ENCODE results near the gene MAP1B. TPM values are rescaled to one million over a fixed set of nuclear protein-coding genes. Genes with fewer than 3 reads are reported as not detected.
"Not testable (repeated sequence)": the region's sequence is repeated elsewhere in the genome, so short reads cannot be mapped to it uniquely, and the experiment has no call there.

Gene MAP1B
- total and polyA plus RNA-seq, 4 donors: 0.58 to 5.0 (median 2.1) TPM

- not testable (repeated sequence) for DNase-seq (ENCODE audit: low spot score); H3K9me3 ChIP-seq (ENCODE audit: control insufficient read depth in 4 of 4, low read length in 3 of 4); H3K9ac ChIP-seq (ENCODE audit: low read depth in 1 of 2, low read length in 2 of 2); H3K27me3 ChIP-seq (ENCODE audit: control insufficient read depth in 4 of 4, insufficient read depth in 4 of 4, low read length in 3 of 4); H3K36me3 ChIP-seq (ENCODE audit: control insufficient read depth in 4 of 4, insufficient read depth in 3 of 4, low read depth in 1 of 4, low read length in 3 of 4); H3K4me1 ChIP-seq (ENCODE audit: control insufficient read depth in 4 of 4, insufficient read depth in 4 of 4, low read length in 3 of 4); H3K4me3 ChIP-seq (ENCODE audit: low read depth in 1 of 3, low read length in 3 of 3); H3K27ac ChIP-seq (ENCODE audit: low read depth in 1 of 2, low read length in 2 of 2)
- WGBS: 94% methylated on average over 3 of the region's 3 CpGs
Measured at GRCh38 chr5:72171181-72171580, 63.9 kb downstream of the MAP1B start.

DNA sequence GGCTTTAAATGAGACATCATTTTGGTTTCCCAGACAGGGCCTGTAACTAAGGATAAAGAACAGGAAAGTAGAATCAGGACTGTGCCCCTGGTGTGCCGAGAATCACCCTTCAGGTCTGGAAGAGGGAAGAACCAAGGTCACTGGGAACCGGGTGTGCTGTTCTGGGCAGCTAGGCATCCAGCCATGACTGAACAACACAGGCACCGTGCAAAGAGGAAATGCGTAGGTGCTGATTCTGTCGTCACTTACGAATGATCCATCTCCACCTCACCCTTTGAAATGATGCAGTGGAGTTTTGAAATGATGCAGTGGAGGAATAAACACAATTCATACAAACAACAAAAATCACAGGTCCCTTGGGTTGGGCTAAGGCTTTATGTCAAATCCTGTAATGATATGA, 64.4 kb downstream of the MAP1B start:
- no peaks in the 10 kb centered on the region for H3K36me3 ChIP-seq (ENCODE audit: control insufficient read depth in 4 of 4, insufficient read depth in 3 of 4, low read depth in 1 of 4, low read length in 3 of 4)
- TF ChIP-seq EGR1 (IDR thresholded peaks at IDR 0.05; ENCODE audit: low read depth in 2 of 2): no peak
- no peak for TF ChIP-seq SP1 (IDR thresholded peaks at IDR 0.05)
- no peak for TF ChIP-seq GABPA (IDR thresholded peaks at IDR 0.05 in 1 of 2, conservative IDR thresholded peaks at IDR 0.05 in 1 of 2)
- TF ChIP-seq, protein P1, sequence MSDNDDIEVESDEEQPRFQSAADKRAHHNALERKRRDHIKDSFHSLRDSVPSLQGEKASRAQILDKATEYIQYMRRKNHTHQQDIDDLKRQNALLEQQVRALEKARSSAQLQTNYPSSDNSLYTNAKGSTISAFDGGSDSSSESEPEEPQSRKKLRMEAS (IDR thresholded peaks at IDR 0.05): no peak
- no peak for TF ChIP-seq RXRA (IDR thresholded peaks at IDR 0.05)
- TF ChIP-seq JUND (IDR thresholded peaks at IDR 0.05): no peak
- TF ChIP-seq, protein P2, sequence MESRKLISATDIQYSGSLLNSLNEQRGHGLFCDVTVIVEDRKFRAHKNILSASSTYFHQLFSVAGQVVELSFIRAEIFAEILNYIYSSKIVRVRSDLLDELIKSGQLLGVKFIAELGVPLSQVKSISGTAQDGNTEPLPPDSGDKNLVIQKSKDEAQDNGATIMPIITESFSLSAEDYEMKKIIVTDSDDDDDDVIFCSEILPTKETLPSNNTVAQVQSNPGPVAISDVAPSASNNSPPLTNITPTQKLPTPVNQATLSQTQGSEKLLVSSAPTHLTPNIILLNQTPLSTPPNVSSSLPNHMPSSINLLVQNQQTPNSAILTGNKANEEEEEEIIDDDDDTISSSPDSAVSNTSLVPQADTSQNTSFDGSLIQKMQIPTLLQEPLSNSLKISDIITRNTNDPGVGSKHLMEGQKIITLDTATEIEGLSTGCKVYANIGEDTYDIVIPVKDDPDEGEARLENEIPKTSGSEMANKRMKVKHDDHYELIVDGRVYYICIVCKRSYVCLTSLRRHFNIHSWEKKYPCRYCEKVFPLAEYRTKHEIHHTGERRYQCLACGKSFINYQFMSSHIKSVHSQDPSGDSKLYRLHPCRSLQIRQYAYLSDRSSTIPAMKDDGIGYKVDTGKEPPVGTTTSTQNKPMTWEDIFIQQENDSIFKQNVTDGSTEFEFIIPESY (IDR thresholded peaks at IDR 0.05): no peak
- TF ChIP-seq TAF1 (conservative IDR thresholded peaks at IDR 0.05): no peak
- TF ChIP-seq HNF4G (IDR thresholded peaks at IDR 0.05): no peak
- no peak for TF ChIP-seq ATF3 (IDR thresholded peaks at IDR 0.05)
- TF ChIP-seq FOXA2 (IDR thresholded peaks at IDR 0.05): no peak
- no peak for TF ChIP-seq REST (IDR thresholded peaks at IDR 0.05)
- TF ChIP-seq YY1 (IDR thresholded peaks at IDR 0.05): no peak
- no peak for TF ChIP-seq FOXA1 (IDR thresholded peaks at IDR 0.05)
- no peak for TF ChIP-seq RAD21 (IDR thresholded peaks at IDR 0.05)
- TF ChIP-seq NR2F2 (IDR thresholded peaks at IDR 0.05): no peak
- TF ChIP-seq CTCF (IDR thresholded peaks at IDR 0.05; ENCODE audit: low read depth, low read length, missing input control): no peak
- TF ChIP-seq HNF4A (conservative IDR thresholded peaks at IDR 0.05): no peak
- H3K27ac ChIP-seq (ENCODE audit: low read depth in 1 of 2, low read length in 2 of 2): no peak overlapping the region
- H3K4me1 ChIP-seq (ENCODE audit: control insufficient read depth in 4 of 4, insufficient read depth in 4 of 4, low read length in 3 of 4): no peaks in the 10 kb centered on the region
- peaks cover 0 to 3% (median 0%) of the 10 kb centered on the region in 4 donors for H3K27me3 ChIP-seq (ENCODE audit: control insufficient read depth in 4 of 4, insufficient read depth in 4 of 4, low read length in 3 of 4)
- no peak for DNase-seq (ENCODE audit: low spot score)
- 87% methylated on average over 6 of the region's 6 CpGs for WGBS
- H3K9ac ChIP-seq (ENCODE audit: low read depth in 1 of 2, low read length in 2 of 2): no peak overlapping the region
- no peak overlapping the region for H3K4me3 ChIP-seq (ENCODE audit: low read depth in 1 of 3, low read length in 3 of 3)
- no peaks in the 10 kb centered on the region for H3K9me3 ChIP-seq (ENCODE audit: control insufficient read depth in 4 of 4, low read length in 3 of 4)
